Measurements from ENCODE around the gene SDHAF3. TPM values are rescaled to one million over a fixed set of nuclear protein-coding genes. Genes with fewer than 3 reads are reported as not detected.

The SDHAF3 gene
- total and polyA plus RNA-seq, 4 donors, result 8.6 to 34.1 (median 10.4) TPM

DNA sequence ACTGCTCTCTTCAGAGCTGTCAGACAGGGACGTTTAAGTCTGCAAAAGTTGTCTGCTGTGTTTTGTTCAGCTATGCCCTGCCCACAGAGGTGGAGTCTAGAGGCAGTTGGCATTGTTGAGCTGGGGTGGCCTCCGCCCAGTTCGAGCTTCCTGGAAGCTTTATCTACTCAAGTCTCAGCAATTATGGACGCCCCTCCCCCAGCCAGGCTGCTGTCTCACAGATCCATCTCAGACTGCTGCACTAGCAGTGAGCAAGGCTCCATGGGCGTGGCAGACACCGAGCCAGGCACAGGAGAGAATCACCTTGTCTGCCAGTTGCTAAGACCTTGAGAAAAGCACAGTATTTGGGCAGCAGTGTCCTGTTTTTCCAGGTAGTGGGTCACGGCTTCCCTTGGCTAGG is 98.1 kb downstream of the SDHAF3 start:
- WGBS, result 22% methylated on average over 7 of the region's 7 CpGs
- Histone ChIP-seq H3K27ac (ENCODE audit: low read depth in 1 of 2, low read length in 2 of 2) (peak overlapping the region in 1 of 2 donors; percentile 38), H3K27me3 (ENCODE audit: control insufficient read depth in 4 of 4, insufficient read depth in 4 of 4, low read length in 3 of 4) (no peaks in the 10 kb centered on the region), H3K36me3 (ENCODE audit: control insufficient read depth in 4 of 4, insufficient read depth in 3 of 4, low read depth in 1 of 4, low read length in 3 of 4) (no peaks in the 10 kb centered on the region), H3K4me3 (ENCODE audit: low read depth in 1 of 3, low read length in 3 of 3) (no peak overlapping the region), H3K4me1 (ENCODE audit: control insufficient read depth in 4 of 4, insufficient read depth in 4 of 4, low read length in 3 of 4) (peaks cover 0 to 15% (median 9%) of the 10 kb centered on the region in 4 donors), H3K9ac (ENCODE audit: low read depth in 1 of 2, low read length in 2 of 2) (no peak overlapping the region), H3K9me3 (ENCODE audit: control insufficient read depth in 4 of 4, low read length in 3 of 4) (no peaks in the 10 kb centered on the region)
- no peak for DNase-seq (ENCODE audit: low spot score)
- TF ChIP-seq GABPA (IDR thresholded peaks at IDR 0.05 in 1 of 2, conservative IDR thresholded peaks at IDR 0.05 in 1 of 2), result no peak
- TF ChIP-seq FOXA2 (IDR thresholded peaks at IDR 0.05), result no peak
- TF ChIP-seq HNF4A (conservative IDR thresholded peaks at IDR 0.05), result peak in 1 of 2 donors; percentile 42
- TF ChIP-seq, protein P1, sequence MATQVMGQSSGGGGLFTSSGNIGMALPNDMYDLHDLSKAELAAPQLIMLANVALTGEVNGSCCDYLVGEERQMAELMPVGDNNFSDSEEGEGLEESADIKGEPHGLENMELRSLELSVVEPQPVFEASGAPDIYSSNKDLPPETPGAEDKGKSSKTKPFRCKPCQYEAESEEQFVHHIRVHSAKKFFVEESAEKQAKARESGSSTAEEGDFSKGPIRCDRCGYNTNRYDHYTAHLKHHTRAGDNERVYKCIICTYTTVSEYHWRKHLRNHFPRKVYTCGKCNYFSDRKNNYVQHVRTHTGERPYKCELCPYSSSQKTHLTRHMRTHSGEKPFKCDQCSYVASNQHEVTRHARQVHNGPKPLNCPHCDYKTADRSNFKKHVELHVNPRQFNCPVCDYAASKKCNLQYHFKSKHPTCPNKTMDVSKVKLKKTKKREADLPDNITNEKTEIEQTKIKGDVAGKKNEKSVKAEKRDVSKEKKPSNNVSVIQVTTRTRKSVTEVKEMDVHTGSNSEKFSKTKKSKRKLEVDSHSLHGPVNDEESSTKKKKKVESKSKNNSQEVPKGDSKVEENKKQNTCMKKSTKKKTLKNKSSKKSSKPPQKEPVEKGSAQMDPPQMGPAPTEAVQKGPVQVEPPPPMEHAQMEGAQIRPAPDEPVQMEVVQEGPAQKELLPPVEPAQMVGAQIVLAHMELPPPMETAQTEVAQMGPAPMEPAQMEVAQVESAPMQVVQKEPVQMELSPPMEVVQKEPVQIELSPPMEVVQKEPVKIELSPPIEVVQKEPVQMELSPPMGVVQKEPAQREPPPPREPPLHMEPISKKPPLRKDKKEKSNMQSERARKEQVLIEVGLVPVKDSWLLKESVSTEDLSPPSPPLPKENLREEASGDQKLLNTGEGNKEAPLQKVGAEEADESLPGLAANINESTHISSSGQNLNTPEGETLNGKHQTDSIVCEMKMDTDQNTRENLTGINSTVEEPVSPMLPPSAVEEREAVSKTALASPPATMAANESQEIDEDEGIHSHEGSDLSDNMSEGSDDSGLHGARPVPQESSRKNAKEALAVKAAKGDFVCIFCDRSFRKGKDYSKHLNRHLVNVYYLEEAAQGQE (IDR thresholded peaks at IDR 0.05), result no peak
- peak in 1 of 2 donors; percentile 45 for TF ChIP-seq RXRA (IDR thresholded peaks at IDR 0.05)
- no peak for TF ChIP-seq TAF1 (conservative IDR thresholded peaks at IDR 0.05)
- peak in 1 of 2 donors; percentile 19 for TF ChIP-seq RAD21 (IDR thresholded peaks at IDR 0.05)

DNA sequence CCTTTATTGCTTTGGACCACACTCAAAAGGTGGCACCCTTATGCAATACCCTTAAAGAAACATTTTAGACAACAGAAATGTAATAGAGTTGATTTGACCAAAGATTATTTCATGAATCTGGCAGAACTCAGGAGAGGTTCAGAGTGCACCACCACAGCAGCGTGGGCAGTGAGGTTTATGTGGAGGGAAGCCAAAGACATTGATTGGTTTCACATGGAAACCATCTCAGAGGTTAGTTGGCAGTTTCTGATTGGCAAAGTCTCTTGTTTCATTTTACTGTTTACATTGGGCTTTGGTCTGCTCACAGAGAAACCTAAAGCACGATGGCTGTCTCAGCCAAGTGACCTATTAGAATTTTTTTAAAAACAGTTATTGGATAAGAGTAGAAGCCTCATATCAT is 101.3 kb downstream of the SDHAF3 start:
- no peaks in the 10 kb centered on the region for H3K27me3 ChIP-seq (ENCODE audit: control insufficient read depth in 4 of 4, insufficient read depth in 4 of 4, low read length in 3 of 4)

More for the DNA sequence above, 101.3 kb downstream of the SDHAF3 start:
- H3K9ac ChIP-seq (ENCODE audit: low read depth in 1 of 2, low read length in 2 of 2), result peak overlapping the region in 1 of 2 donors; percentile 45
- DNase-seq (ENCODE audit: low spot score), result no peak
- H3K4me3 ChIP-seq (ENCODE audit: low read depth in 1 of 3, low read length in 3 of 3), result peak overlapping the region in 2 of 3 donors; percentile 32 to 35
- WGBS, result 14% methylated on average over 2 of the region's 2 CpGs
- TF ChIP-seq, protein P2, sequence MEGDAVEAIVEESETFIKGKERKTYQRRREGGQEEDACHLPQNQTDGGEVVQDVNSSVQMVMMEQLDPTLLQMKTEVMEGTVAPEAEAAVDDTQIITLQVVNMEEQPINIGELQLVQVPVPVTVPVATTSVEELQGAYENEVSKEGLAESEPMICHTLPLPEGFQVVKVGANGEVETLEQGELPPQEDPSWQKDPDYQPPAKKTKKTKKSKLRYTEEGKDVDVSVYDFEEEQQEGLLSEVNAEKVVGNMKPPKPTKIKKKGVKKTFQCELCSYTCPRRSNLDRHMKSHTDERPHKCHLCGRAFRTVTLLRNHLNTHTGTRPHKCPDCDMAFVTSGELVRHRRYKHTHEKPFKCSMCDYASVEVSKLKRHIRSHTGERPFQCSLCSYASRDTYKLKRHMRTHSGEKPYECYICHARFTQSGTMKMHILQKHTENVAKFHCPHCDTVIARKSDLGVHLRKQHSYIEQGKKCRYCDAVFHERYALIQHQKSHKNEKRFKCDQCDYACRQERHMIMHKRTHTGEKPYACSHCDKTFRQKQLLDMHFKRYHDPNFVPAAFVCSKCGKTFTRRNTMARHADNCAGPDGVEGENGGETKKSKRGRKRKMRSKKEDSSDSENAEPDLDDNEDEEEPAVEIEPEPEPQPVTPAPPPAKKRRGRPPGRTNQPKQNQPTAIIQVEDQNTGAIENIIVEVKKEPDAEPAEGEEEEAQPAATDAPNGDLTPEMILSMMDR (IDR thresholded peaks at IDR 0.05; ENCODE audit: low read depth, low read length, missing input control), result no peak
- TF ChIP-seq EGR1 (IDR thresholded peaks at IDR 0.05; ENCODE audit: low read depth in 2 of 2) (peak in 1 of 2 donors; percentile 62), YY1 (IDR thresholded peaks at IDR 0.05) (peak; percentile 91), HNF4A (conservative IDR thresholded peaks at IDR 0.05) (peak; percentile 86 to 95), RXRA (IDR thresholded peaks at IDR 0.05) (peak; percentile 67 to 85), NR2F2 (IDR thresholded peaks at IDR 0.05) (peak; percentile 14), GABPA (IDR thresholded peaks at IDR 0.05 in 1 of 2, conservative IDR thresholded peaks at IDR 0.05 in 1 of 2) (no peak), FOXA2 (IDR thresholded peaks at IDR 0.05) (peak; percentile 97), TAF1 (conservative IDR thresholded peaks at IDR 0.05) (no peak), JUND (IDR thresholded peaks at IDR 0.05) (peak; percentile 56 to 80), RAD21 (IDR thresholded peaks at IDR 0.05) (peak; percentile 44 to 45), HNF4G (IDR thresholded peaks at IDR 0.05) (peak; percentile 74), SP1 (IDR thresholded peaks at IDR 0.05) (peak; percentile 84), FOXA1 (IDR thresholded peaks at IDR 0.05) (peak; percentile 83)
- TF ChIP-seq, protein P3, sequence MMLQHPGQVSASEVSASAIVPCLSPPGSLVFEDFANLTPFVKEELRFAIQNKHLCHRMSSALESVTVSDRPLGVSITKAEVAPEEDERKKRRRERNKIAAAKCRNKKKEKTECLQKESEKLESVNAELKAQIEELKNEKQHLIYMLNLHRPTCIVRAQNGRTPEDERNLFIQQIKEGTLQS (IDR thresholded peaks at IDR 0.05), result no peak
- TF ChIP-seq, protein P4, sequence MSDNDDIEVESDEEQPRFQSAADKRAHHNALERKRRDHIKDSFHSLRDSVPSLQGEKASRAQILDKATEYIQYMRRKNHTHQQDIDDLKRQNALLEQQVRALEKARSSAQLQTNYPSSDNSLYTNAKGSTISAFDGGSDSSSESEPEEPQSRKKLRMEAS (IDR thresholded peaks at IDR 0.05), result peak; percentile 83
- TF ChIP-seq, protein P1 (IDR thresholded peaks at IDR 0.05), result peak; percentile 64
- TF ChIP-seq, protein P5, sequence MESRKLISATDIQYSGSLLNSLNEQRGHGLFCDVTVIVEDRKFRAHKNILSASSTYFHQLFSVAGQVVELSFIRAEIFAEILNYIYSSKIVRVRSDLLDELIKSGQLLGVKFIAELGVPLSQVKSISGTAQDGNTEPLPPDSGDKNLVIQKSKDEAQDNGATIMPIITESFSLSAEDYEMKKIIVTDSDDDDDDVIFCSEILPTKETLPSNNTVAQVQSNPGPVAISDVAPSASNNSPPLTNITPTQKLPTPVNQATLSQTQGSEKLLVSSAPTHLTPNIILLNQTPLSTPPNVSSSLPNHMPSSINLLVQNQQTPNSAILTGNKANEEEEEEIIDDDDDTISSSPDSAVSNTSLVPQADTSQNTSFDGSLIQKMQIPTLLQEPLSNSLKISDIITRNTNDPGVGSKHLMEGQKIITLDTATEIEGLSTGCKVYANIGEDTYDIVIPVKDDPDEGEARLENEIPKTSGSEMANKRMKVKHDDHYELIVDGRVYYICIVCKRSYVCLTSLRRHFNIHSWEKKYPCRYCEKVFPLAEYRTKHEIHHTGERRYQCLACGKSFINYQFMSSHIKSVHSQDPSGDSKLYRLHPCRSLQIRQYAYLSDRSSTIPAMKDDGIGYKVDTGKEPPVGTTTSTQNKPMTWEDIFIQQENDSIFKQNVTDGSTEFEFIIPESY (IDR thresholded peaks at IDR 0.05), result peak; percentile 82
- H3K36me3 ChIP-seq (ENCODE audit: control insufficient read depth in 4 of 4, insufficient read depth in 3 of 4, low read depth in 1 of 4, low read length in 3 of 4), result no peaks in the 10 kb centered on the region
- H3K27ac ChIP-seq (ENCODE audit: low read depth in 1 of 2, low read length in 2 of 2), result peak overlapping the region; percentile 82 to 87
- H3K4me1 ChIP-seq (ENCODE audit: control insufficient read depth in 4 of 4, insufficient read depth in 4 of 4, low read length in 3 of 4), result peaks cover 0 to 15% (median 9%) of the 10 kb centered on the region in 4 donors
- no peaks in the 10 kb centered on the region for H3K9me3 ChIP-seq (ENCODE audit: control insufficient read depth in 4 of 4, low read length in 3 of 4)
